Stimulated activated CD4-positive, alpha-beta T cell treated with anti-CD3 and anti-CD28 coated beads, Interleukin-15, amount 100 ng/mL, for 24 hours (primary cell): Measurements from ENCODE around the gene SMIM36.
"Not testable (repeated sequence)": the region's sequence is repeated elsewhere in the genome, so short reads cannot be mapped to it uniquely, and the experiment has no call there.

Source experiments
- DNase-seq: peaks from one replicate; pipeline ENCODE4 v3.0.0-alpha.2; 2020

SMIM36 gene

DNA sequence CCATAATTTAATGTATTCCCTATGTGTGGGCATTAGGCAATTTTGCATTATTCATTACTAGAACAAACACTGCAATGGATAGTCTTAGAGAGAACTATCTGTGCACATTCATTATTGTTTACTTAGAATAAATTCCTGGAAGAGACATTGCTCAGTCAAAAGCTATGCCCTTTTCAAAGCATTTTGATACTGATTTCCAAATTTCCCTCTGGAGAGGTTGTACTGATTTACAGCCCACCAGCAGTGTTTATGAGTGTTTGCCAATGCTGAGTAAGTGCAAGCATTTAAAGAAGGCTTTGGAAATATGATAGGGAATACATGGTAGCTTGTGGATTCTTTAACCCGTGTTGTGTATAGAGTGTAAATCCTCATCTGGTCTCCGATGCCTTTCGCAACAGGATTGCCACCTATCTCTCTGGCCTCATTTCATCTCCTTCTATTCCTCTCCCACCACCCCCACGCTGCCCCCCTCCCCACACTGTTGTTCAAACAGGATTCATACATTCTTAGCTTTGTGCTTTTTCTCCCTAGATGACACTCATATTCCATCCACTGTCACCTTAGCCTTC, 56.3 kb downstream of the SMIM36 start:
- DNase-seq = no peak

DNA sequence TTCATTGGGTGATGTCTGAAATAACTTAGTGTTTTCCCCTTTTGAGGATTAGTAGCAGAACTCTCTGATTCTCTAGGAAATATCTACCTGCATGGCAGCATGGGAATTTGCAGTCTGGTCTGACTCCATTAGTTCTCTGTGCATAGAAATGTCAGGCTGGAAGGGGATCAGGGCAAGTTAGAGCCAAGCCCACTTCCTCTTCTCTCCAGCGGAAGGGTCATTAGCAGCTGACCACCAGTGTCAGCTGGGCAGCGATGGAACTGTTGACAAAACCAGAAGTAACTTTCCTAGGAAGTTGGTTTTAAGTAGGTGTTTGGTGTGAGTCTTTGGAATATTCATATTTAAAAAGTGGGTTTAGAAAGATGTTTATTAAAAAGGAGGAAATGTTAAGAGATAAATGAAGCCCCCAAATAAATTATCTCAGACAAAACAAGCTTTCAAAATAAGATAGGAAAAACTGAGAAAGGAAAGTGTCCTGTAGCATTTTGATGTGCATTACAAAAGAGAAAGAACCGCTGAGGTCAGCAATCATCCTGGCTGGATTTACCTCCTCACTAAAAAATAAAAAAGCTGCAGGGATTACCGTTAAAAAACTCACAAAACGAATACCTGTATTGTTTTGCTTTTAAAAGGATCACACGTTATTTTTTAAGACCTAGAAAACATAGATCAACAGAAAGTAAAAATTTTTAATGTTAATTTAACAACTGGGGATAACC, 57.3 kb downstream of the SMIM36 start:
- no peak for DNase-seq

DNA sequence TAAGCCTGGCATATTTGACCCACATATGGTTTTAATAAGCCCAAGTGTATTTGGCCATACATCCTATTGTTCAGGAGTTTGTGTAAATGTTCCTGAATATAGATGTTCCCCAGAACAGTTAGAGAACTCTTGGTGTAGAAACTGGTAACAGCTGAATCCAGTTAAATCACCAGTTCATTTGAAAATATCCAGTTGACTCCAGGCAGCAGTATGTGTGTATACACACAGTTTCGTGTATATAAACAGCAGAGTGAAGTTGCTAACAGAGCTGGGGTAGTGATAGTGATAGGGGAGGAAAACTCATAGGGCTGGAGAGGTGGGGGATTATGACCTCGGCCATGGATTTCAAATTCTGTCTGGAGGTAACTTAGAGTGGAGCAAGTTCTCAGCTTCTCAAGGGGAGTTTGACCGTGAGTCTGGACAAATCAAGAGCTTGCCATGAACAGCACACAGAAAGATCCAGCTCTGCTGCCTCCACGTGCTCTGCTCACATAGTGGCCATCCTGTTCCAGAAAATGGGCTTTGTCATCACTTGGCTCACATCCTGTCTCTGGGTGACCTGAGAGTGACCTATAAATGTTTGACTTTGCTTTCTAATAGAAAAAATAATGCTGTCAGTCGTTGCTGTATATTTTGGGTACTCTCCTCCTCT, 59.0 kb downstream of the SMIM36 start:
- no peak for DNase-seq

DNA sequence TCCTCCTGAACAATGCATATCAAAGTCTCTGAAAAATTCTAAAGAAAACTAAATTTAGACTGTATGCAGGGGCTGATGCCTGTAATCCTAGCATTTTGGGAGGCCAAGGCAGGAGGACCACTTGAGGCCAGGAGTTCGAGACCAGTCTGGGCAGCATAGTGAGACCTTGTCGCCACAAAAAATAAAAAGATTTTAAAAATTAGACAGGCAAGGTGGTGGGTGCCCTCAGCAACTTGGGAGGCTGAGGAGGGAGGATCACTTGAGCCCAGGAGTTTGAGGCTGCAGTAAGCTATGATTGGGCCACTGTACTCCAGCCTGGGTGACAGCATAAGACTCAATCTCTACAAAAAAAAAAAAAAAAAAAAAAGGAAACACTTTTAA, 59.5 kb downstream of the SMIM36 start:
- DNase-seq = no peak

DNA sequence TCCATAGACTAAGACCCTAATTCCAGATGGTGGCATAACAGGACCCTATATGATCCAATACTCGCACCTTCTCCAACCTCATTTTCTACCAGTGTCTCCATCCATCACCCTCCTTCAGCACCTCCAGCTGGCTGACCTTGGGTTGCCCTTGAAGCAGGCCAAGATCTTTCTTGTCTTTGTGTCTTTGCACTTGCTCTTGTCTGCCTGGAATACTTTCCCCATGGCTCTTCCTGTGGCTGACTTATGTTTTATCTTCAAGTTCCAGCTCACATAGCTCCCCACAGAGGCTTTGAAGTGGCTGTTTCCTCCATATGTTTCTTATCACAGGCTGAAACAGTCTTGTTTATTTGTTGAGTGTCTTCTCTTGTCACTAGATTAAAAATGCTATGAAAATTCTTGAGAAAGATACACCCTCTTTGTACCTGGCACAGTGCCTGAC, 60.0 kb downstream of the SMIM36 start:
- no peak for DNase-seq

DNA sequence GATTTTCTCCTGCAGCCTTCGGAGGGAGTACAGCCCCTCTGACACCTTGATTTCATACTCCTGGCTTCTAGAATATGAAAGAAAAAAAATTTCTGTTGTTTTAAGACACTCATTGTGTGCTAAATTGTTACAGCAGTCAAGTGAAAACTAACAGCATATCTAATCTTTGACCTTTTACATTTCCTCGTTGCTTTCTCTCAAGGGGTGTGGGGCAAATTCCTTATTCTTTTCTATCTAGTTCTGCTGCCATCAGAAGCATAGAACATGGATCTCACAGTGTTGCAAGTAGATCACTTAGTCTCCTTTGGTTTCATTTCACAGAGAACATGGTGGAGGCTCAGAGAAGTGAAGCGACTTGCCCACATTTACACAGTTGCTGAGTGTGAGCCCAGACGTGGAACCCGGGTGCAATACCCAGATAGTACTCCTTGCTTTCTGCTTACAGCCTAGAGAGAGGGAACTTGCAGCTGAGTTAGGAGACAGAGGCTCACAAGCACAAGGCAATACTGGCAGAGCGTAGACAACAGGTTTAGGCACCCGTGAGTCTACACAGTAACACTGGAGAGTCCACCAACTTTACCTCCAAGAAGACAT, 60.9 kb downstream of the SMIM36 start:
- no peak for DNase-seq

DNA sequence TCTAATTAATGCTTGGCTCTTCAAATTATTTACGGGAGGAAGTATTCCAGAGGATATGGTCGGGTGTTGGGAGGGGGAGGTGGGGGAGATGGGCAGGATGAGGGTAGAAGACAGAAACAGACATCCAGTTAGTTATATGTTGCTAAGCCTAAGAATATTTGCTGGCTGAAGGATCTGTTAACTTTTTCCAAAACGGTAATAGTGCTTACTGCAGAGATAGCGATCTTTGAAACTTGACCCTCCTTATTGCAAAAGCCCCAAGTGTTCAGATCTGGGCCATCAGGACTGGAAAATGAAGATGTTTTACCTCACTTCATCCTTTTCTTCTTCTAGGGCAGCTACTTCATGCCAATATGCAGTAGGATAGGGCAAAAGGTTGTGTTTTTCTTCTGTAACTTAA, 62.6 kb downstream of the SMIM36 start:
- DNase-seq = no peak

DNA sequence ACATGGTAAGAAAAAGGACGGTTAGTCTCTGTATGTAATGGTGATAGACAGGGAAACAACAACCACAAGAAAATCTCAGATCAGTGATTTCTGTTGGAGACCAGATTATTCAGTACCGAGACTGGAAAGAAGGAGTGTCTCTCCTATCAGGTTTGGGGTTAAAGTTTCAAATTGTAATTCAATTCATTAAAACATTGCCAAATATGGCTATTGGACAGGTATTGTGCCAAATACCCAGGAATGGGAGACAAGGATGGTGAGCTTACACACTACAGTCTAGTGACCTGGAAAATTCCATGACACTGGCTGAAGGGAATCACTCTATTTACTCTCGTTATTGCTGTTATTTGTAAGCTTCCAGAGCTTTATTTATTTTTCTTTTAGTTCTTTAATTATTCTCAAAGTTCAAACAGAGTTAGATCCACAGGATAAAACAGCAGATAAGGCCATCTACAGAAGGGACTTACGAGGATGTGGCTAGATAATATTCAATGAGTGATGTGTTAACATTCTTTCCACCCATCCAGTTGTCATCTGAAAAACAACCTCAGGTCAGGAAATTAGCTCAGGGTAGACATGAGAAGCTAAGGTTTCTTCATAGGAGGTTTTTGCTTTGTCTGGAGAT, 64.6 kb downstream of the SMIM36 start:
- no peak for DNase-seq

DNA sequence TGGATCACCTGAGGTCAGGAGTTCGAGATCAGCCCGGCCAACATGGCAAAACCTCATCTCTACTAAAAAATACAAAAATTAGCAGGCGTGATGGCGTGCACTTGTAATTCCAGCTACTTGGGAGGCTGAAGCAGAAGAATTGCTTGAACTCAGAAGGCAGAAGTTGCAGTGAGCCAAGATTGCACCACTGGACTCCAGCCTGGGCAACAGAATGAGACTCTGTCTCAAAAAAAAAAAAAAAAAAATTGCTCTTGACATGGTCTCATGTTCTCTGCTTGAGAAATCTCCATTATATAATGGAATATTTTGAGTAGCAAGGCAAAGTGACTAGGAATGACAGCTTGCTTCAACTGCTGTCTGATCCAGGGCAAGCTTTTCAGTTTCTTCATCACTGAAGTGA, 65.2 kb downstream of the SMIM36 start:
- not testable (repeated sequence) for DNase-seq

DNA sequence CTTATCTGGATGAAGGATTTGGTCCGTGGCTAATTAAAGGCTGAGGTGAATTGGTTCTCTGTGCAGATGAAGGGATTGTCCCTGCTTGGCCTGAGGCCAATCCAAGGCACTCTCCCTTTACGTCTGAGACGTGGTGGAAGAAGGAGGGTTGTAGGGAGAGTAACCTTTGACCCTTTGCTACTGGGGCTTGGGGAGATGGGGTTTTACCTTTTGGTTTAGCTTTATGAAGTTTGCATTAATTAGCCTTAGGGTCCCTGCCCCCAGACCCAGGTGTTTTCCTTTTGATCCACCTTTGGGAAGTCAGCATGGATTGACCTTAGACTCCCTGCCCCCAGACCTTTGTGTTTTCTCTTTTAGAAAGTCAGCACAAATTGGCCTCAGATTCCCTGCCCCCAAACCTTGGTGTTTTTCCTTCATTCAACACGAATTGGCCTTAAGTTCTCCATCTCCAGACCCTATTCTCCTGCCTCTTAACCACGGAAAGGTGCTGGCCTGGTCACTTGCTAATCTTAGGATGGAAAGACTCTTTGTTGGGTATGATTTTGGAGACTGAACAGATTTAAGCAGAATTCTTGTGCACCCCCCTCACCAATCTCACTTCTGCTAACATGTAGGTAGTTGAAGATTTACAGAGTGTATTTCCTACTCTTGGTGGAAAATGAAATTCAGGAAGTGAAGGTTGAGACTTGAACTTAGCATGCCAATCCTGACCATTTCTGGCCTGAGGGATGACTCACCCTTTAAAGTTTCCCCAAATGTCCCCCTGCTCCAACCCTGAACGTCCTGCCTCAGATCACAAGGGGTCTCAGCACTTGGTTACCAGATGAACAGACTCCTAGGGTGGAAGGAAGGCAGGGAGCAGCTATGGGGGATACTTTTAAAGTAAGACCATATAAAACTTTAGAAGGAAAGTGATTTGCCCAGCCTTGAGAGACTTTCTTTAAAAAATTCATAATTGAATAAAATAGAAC, 66.5 kb downstream of the SMIM36 start:
- DNase-seq = no peak

DNA sequence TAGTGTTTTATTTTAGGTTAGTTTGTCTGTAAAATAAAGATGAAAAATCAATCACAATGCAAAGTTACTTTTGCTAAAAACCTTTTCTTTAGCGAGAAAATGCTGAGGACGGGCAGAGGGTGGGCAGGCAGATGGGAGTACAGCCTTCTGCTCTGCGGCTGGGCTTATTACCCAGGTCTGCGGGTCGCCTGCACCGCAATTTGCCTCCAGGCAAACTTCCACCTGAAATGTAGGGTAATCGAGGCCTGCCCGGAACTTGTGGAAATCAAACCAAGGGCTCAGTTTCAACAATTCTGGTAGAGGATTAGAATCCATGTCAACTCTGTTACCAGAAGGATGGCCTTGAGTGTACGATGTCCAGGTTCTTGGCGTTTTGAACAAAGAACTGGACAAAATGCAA, 67.3 kb downstream of the SMIM36 start:
- DNase-seq = no peak

DNA sequence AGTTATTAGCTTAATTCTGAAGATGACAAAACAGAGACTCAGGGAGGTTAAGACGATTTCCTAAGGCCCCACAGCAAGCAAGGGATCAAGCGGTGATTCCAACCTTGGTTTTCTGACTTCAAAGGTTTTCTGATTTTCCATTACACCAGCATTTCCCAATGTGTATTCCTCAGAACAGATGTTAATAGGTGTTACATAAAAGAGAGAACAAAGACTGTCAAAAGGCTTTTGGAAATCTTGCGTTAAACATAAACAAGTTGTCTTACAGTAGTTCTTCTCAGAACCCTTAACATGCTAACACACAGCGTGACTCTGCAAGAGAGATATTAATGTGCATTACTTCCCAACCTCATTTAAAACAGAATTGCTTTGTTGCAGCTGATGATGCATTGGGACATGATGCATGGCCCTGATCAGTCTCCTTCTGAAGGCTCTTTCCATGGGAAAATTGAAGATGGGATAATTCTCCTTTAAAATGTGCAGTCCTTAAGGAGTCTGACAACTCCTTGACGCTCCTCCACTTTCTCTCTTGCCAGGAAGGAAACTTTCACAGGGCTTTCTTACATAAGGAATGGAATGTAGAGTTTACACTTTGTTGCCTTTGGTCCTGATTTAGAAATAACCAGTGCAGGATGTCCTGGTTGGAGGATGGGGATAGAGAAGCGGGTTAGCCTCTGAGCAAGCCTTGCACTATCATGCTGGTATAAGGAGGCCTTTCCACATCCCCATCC, 68.1 kb downstream of the SMIM36 start:
- no peak for DNase-seq

DNA sequence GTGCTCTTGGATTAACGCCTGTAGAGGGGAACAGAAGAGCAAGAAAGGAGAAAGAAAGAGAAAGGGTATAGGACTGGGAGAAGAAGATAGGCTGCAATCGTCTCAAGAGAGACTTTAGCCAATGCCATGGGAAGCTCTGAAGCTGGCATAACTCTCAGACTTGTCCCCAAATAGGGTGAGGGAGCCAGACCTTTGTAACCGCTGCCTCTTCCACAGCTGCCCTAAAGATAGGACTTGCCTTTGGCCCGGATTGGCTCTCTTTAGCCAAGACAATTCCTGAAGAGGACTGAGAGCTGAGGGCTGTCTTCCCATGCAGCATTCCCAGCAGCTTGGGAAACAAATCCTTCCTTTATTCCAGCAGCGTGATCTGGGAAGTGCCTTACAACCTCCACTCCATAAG, 68.8 kb downstream of the SMIM36 start:
- no peak for DNase-seq

DNA sequence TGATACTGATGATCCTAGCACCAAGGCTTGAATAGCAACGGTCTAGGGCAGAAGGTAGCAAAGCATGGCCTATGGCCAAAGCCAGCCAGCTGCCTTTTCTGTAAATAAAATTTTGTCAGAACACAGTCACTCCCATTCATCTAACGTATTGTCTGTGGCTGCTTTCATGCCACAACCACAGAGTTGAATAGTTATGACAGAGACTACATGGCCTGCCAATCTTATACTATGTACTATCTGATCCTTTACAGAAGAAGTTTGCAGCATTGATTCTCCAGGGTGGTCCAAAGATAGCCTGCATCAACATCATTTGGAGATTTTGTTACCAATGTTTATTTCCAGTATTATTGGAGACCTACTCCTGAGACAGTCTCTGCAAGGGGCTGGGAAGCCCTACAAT, 69.7 kb downstream of the SMIM36 start:
- DNase-seq = no peak

DNA sequence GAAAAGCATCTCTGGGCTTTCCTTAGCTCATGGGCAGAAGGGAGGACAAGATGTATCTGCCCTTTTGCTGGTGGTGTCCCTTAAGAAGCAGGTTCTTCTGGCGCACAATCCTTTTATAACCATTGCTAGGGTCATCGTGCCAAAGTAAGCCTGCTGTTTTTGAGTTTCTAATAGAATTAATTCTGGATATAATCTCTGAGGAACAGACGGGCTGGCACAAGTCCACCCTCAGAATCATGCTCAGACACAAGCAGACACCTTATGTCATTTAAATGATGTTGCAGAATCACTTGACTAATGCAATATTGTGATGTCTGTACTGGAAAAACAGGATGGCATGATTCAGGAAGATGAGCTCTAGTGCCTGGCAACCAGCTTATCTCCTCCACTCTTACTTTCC, 70.9 kb downstream of the SMIM36 start:
- no peak for DNase-seq

DNA sequence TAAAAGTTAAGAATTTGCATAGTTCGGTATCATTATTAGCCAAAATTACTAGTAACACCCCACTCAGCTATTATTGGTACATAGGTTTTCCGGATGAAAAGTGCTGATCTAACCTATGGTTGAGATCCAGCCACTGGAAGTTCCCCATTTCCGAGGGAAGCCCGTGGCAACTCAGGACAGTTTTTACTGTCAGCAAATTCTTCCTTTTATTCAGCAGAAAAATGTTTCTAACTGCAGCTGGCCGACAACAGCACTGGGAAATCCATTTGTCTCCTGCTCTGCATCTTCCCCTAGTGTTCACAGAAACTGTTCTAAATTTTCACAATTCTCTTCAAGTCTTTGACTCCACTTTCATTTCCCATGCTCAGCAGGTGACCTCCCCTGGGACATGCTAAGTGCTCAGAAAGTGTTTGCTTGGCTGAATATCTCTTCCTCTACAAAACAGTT, 74.1 kb downstream of the SMIM36 start:
- no peak for DNase-seq

DNA sequence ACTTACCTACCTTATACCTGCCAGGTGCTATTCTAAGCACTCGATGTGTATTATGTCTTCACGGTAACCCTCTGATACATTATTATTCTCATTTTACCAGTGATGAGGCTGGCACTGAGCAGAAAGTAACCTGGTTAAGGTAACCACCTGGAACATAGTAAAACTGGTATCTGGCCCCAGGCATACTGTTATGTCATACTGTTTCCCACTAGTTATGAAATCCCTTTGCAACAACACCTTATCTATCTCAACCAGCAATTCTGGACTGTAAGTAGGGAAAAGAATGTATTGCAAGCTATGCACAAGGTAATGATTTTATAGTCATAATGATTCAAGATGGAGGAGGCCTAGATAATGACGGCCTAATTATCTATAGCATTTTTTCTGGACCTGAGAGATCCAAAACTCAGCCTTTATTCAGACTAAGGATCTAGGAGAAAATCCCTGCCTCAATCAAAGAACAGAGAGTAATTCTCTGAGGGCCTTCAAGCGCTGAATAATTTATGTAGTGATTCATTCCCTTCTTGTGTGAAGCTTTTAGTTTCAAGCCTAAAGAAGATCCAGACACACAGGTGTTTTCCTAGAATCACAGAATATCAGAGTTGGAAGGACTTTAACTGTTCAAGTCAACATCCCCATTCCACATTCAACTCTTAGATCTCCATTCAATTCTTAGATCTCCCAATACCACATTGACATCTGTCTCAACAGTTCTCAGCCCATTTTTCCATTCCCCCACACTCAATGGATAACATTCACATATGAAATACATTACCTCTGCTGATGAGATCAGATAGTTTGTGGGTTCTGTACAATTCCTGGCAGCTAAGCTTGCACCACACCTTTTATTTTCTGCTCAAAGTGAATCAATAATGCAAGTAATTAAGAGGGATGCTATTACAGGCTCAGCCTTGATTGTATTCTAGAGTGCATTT, 74.8 kb downstream of the SMIM36 start:
- DNase-seq = no peak

DNA sequence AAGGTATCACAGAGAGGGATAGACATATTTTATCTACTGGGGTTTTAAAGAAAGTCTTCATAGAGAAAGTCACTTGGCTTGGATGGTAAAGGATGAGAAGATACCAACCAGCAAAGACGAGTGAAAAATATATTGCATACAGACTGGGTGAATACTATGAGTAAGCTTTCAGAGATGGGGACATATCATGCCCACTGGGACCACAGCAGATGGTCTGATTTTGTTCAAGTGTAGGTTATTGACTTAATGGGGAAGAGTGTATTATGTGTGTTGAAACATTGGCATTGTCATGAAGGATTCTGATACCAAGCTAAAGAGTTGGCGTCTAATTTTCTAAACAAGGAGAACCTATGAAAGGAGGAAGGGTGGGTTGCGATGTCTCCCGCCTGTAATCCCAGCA, 75.8 kb downstream of the SMIM36 start:
- DNase-seq = no peak

DNA sequence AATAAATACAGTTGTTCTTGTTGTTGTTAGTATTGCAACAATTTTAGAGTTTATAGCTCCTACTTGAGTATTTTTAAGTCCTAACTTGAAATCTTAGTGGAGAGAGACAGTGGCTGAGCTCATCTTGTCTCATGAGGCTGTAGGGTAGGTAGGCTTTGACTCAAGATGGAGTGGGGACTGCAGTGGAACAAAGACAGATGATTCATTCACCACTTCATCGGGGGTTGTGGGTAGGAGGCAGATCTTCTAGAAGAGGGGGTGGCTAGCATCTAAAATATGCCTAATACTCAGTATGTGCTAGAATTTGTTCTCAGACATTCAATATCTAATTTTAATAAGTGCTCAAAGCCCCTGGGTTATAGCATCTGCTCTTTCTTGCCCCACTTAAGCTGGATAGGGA, 76.5 kb downstream of the SMIM36 start:
- peak; percentile 27 for DNase-seq

DNA sequence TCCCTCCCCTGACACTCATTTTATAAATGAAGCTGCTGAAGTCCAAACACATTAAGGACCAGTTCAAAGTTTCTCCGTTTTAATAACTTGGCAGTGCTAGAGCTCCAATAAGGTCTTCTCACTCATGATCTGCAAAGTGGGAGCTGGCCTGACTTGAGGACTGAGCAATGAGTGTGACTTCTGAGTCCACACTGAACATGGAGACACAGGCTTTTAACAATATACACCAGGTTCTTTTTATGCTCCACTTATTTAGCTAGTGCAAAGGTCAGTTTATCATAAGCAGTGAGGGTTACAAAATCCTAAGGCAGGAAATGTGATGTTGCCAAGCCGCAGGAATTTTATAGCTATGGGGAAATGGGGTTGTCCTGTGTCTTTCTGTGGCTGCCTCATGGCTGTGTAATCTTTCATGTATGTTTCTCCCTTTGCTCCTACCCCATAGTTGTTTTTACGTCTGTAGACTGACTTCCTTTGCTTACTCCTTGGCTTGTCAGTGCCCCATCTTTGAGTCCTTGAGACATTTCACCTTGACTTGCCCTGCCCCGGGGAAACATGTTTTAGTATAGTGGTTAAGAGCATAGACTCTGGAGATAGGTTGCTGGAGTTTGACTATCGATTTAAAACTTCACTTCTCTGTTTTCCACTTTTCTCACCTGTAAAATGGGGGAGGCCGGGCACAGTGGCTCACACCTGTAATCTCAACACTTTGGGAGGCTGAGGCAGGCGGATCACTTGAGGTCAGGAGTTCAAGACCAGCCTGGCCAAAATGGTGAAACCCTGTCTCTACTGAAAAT, 77.4 kb downstream of the SMIM36 start:
- no peak for DNase-seq
